ENCODE results near the gene KIF26A. TPM values are rescaled to one million over a fixed set of nuclear protein-coding genes. Genes with fewer than 3 reads are reported as not detected.

The KIF26A gene
- total and polyA plus RNA-seq, 2 of the 4 experiments (the other 2 are of a cell fraction), result not detected

DNA sequence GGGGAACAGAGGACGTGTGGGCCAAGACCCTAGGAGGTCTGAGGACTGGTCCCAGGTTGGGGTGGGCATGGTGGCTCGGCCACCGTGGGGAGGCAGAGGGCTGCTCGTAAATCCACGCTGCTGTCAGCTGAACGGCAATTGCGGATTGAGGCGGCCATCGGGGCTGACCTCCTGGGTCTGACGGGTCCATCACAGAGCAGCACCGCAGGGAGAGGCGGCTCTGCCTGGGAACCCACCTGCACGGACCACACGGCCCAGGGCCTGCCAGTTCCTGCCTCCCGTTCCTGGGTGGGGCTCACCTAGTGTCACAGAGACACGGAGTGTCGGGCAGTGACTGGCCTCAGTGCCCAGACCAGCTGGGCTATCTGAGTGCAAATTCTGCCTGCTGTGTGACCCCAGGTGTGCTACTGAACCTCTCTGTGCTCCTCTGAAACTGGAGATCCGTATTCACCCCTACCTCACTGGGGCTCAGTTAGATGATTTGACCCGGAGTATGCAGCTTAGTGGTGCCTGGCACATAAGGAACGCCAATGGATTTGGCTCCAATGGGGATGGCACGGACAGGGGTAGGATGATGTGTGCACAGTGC is 53.1 kb downstream of the KIF26A start:
- in situ Hi-C loops (cut with MboI; ENCODE audit: low sequenced_read_pairs), result no loop called here
- ATAC-seq (ENCODE audit: low read depth), result no peak
- CTCF ChIA-PET, result no interaction called here

More for the DNA sequence above, 53.1 kb downstream of the KIF26A start:
- no peak overlapping the region for H3K14ac ChIP-seq (replicated peaks; ENCODE audit: low read depth, low read length)
- no peak overlapping the region for H2AK9ac ChIP-seq (replicated peaks; ENCODE audit: low read depth, low read length, poor library complexity)
- H3K27me3 ChIP-seq (ENCODE audit: control insufficient read depth, insufficient read depth, low read length), result no peaks in the 10 kb centered on the region
- no peak for TF ChIP-seq RAD21 (IDR thresholded peaks at IDR 0.05; ENCODE audit: low read length)
- no peak for TF ChIP-seq NFE2L2 (IDR thresholded peaks at IDR 0.05; ENCODE audit: low read depth, low read length)
- TF ChIP-seq BHLHE40 (IDR thresholded peaks at IDR 0.05; ENCODE audit: low read depth, low read length), result no peak
- TF ChIP-seq POLR2A (IDR thresholded peaks at IDR 0.05; ENCODE audit: low read depth, low read length), result no peak
- TF ChIP-seq, protein P1, sequence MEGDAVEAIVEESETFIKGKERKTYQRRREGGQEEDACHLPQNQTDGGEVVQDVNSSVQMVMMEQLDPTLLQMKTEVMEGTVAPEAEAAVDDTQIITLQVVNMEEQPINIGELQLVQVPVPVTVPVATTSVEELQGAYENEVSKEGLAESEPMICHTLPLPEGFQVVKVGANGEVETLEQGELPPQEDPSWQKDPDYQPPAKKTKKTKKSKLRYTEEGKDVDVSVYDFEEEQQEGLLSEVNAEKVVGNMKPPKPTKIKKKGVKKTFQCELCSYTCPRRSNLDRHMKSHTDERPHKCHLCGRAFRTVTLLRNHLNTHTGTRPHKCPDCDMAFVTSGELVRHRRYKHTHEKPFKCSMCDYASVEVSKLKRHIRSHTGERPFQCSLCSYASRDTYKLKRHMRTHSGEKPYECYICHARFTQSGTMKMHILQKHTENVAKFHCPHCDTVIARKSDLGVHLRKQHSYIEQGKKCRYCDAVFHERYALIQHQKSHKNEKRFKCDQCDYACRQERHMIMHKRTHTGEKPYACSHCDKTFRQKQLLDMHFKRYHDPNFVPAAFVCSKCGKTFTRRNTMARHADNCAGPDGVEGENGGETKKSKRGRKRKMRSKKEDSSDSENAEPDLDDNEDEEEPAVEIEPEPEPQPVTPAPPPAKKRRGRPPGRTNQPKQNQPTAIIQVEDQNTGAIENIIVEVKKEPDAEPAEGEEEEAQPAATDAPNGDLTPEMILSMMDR (conservative IDR thresholded peaks at IDR 0.05; ENCODE audit: low read depth, low read length), result no peak
- TF ChIP-seq MAZ (IDR thresholded peaks at IDR 0.05; ENCODE audit: borderline replicate concordance, low read depth, low read length), result no peak
- TF ChIP-seq FOS (IDR thresholded peaks at IDR 0.05; ENCODE audit: low read depth, low read length), result no peak
- no peak for TF ChIP-seq SMC3 (IDR thresholded peaks at IDR 0.05; ENCODE audit: low read depth, low read length)
- no peak for TF ChIP-seq CEBPB (IDR thresholded peaks at IDR 0.05; ENCODE audit: low read depth, low read length)
- no peak for TF ChIP-seq MAFK (IDR thresholded peaks at IDR 0.05; ENCODE audit: low read depth, low read length)
- TF ChIP-seq RCOR1 (IDR thresholded peaks at IDR 0.05; ENCODE audit: insufficient replicate concordance, low read length), result no peak
- TF ChIP-seq CHD1 (IDR thresholded peaks at IDR 0.05; ENCODE audit: low read depth, low read length), result no peak
- H3K27ac ChIP-seq (ENCODE audit: insufficient read depth, low read length), result no peak overlapping the region
- no peak overlapping the region for H4K91ac ChIP-seq (ENCODE audit: insufficient read depth, low read depth, low read length)
- no peak for DNase-seq
- no peak overlapping the region for H3K23ac ChIP-seq (ENCODE audit: low read depth, low read length)
- no peak overlapping the region for H3K4ac ChIP-seq (ENCODE audit: low read depth, low read length)
- H2BK15ac ChIP-seq (ENCODE audit: low read depth, low read length), result no peak overlapping the region
- no peaks in the 10 kb centered on the region for H3K4me1 ChIP-seq (ENCODE audit: control insufficient read depth, insufficient read depth, low read length)
- H3K9me3 ChIP-seq (ENCODE audit: control insufficient read depth, insufficient read depth, low read length), result peaks cover 41% of the 10 kb centered on the region
- no peak overlapping the region for H3K4me2 ChIP-seq (ENCODE audit: low read depth, low read length)
- H2AK5ac ChIP-seq (ENCODE audit: low read depth, low read length), result no peak overlapping the region
- H4K8ac ChIP-seq (ENCODE audit: low read depth in 2 of 2, low read length in 2 of 2), result no peak overlapping the region
- H3K79me1 ChIP-seq (ENCODE audit: low read depth in 1 of 2, low read length in 2 of 2), result no peaks in the 10 kb centered on the region
- no peak overlapping the region for H2AFZ ChIP-seq (replicated peaks; ENCODE audit: low read length, poor library complexity)
- dilution Hi-C loops (cut with HindIII; ENCODE audit: low sequenced_read_pairs, unreplicated experiment), result no loop called here
- no peaks in the 10 kb centered on the region for H3K9me1 ChIP-seq (ENCODE audit: insufficient read depth, low read length)
- POLR2A ChIA-PET (ENCODE audit: unreplicated experiment), result no interaction called here
- intact Hi-C loops (cut with micrococcal nuclease), result no loop called here
- no peak overlapping the region for H2BK20ac ChIP-seq (ENCODE audit: low read depth, low read length)
- no peak overlapping the region for H2BK5ac ChIP-seq (ENCODE audit: low read depth, low read length, poor library complexity, severe bottlenecking)
- H3K56ac ChIP-seq (ENCODE audit: extremely low read depth, insufficient read depth, low read length), result no peak overlapping the region
- no peak overlapping the region for H3K9ac ChIP-seq (ENCODE audit: low read depth, low read length)
- WGBS, 2 experiments (ENCODE audit: extremely low coverage in 2 of 2, insufficient read length in 1 of 2), result 61% methylated on average over 7 of the region's 21 CpGs; no CpG with 5 or more reads in 1 of the 2 experiments
- no peak overlapping the region for H4K5ac ChIP-seq (ENCODE audit: low read depth, low read length)
- H4K20me1 ChIP-seq (ENCODE audit: insufficient read depth, low read length), result no peaks in the 10 kb centered on the region
- H2BK120ac ChIP-seq (ENCODE audit: low read depth, low read length), result no peak overlapping the region
- BruUV-seq (replicated peaks), result no TSS peak
- H3K18ac ChIP-seq (ENCODE audit: low read depth, low read length), result no peak overlapping the region
- no peak overlapping the region for H3K4me3 ChIP-seq (ENCODE audit: insufficient read depth, low read depth, low read length)
- no peaks in the 10 kb centered on the region for H3K36me3 ChIP-seq (ENCODE audit: control insufficient read depth, insufficient read depth, low read length)

Data from IMR-90 (cell line).